Stimulated activated CD8-positive, alpha-beta memory T cell treated with anti-CD3 and anti-CD28 coated beads, Interleukin-15, amount 100 ng/mL, for 24 hours (primary cell): ENCODE data around the gene ZKSCAN8.

ENCODE experiments used
- DNase-seq: peaks from one replicate; pipeline ENCODE4 v3.0.0-alpha.2; 2020; ENCODE audit warnings: low read depth

Gene ZKSCAN8

DNA sequence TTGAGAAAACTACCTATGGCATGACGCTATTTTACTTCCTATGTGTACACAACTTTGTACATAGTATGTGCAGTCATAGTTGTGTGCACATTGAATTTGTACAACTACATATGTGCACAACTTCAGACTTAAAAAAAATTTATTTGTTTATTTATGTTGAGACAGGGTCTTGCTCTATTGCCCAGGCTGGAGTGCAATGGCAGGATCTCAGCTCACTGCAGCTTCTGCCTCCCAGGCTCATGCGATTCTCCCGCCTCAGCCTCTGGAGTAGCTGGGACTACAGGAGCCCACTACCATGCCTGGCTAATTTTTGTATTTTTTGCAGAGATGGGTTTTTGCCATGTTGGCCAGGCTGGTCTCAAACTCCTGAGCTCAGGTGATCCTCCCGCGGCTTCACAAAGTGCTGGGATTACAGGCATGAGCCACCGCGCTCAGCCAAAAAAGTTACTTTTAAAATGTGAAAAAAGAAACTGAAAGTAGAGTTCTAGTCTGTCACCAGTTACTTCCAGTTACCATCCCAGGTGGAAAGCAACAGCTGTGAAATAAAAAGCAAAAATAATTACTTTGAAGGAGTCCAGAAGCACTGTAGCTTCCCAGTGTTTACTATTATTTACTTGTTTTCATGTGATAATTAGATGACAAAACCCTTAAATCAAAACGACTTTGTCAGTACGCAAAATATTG is 1.7 kb upstream of the ZKSCAN8 start:
- DNase-seq: no peak

DNA sequence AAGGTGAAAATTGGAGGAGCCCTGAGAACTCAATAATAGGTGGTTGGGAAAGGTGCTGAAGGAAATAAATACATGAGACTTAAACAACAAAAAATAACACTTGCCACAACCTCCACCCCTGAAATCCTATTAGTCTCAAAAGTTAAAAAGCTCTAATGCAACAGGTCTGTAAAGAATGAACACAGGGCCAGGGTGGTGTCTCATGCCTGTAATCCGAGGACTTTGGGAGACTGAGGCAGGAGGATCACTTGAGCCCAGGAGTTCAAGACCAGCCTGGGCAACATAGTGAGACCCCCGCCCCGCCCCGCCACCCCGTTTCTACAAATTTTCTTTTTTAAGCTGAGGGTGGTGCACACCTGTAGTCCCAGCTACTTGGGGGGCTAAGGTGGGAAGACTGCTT is 1.1 kb upstream of the ZKSCAN8 start:
- no peak for DNase-seq

DNA sequence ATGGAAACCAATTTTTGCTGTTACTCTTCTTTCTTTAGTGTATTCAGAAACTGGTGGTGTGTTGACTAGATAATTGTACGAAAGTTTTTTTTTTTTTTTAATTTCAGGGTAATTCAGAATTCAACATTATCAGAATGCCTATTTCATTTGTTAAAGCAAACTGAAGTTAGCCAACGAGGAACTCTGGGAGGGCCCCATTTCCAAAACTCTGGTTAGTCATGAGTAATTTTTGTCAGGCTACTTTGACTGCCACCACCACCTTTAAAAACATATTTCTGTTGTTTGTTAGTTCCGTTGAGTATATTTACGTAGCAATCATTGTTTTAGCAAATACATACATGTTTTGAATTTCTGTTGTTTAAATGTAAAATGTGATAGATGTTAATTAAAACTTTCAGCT is 763 bp downstream of the ZKSCAN8 start:
- DNase-seq: no peak

DNA sequence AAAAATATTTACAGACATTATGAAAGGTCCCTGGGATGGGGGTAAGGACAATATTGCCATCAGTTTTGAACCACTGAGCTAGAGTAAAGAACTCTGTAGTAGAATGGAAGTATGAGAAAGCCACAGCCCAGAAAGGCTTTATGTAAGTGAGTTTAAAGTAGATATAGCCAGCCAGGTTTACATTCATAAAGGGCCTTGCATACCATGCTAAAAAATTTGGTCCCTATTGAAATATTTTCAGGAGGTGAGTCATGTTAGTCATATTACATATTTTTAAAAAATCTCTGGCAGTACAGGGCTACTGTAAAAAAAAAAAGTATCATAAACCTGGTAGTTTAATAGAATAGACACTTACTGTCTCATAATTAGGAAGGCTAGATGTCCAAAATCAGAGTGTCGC is 3.5 kb downstream of the ZKSCAN8 start:
- no peak for DNase-seq

DNA sequence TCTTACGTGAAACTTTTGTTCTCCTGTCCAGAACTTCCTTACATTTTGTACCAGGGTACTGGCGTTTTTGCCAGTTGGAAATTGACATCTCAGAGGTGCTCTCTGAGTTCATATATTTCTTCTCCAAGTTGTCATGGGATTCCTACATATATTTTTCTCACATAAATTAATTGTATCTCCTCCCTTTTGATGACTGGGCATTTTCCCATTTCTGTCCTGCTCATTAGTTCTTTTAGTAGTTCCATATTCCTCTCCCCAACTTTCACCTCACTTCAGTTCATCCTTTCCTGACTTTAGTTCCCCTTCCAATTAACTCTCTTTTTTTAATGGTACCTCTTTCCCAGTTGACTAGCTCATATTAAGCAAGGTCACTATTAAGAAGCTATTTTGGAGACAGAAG is 10.8 kb downstream of the ZKSCAN8 start:
- no peak for DNase-seq

DNA sequence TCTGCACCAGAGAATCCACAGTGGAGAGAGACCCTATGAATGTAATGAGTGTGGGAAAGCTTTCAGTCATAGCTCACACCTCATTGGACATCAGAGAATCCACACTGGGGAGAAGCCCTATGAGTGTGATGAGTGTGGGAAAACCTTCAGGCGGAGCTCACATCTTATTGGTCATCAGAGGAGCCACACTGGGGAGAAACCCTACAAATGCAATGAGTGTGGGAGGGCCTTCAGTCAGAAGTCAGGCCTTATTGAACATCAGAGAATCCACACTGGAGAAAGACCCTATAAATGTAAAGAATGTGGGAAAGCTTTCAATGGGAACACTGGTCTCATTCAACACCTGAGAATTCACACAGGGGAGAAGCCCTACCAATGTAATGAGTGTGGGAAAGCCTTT is 11.9 kb downstream of the ZKSCAN8 start:
- DNase-seq: no peak

DNA sequence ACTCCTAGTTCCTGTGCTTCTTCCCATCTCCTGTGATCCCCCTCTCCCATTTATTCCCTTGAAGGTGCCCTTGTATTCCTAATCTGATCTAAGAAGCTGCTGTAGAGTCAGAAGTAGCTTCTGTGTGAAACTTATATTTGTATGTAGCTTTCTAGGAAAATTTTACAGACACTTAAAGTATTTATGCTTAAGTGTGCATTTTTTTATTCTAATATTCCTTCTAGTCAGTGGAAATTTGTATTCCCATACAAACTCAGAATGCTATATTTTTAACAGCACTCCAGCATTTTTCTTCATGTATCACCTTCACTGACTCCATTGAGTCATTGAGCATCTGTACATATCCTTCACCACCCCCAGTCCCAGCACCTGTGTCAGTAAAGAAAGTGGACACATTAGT is 12.7 kb downstream of the ZKSCAN8 start:
- DNase-seq: no peak

DNA sequence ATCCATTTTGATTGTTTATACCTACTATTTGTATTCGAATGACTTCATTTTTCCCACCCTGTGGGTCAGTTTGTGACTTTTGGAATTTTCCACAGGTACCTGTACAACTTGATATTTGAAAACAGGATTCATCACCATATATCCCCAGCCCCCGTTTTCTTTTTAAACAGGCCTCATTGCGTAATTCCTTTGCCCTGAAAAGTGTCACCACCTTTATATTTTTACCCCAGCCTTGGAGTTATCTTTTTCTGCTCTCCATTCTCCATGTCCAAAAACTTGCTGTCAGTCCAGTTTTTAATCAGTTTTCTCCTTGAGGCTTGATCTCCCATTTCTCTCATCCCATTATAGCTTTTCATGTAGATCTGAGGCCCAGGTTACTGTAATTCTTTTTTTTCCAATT is 16.6 kb downstream of the ZKSCAN8 start:
- DNase-seq: no peak

DNA sequence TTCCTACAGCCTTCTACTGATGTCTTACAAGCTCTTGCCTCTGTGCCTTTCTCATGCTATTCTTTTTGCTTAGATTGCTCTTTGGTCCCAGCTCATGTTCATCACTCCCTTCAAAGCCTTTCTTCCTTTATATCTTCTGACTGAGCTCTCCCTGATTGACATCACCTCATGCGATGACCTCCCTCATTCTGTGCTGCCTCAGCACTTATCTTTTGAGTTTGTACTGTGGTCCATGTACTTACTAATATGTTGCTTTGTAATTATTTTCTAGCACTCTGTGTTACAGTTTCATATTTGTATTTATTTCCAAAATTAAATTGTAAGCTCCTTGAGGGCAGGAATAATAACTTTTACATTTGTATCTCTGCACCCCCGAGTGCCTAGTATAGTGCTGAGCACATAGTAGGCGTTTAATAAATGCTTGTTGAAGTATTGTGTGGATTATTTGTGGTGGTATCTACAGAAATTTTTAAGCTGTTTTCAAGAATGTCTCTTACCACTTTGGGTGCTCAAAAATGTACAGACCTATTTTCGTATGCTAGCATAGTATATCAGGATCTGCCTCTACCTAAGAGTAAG is 17.4 kb downstream of the ZKSCAN8 start:
- no peak for DNase-seq

DNA sequence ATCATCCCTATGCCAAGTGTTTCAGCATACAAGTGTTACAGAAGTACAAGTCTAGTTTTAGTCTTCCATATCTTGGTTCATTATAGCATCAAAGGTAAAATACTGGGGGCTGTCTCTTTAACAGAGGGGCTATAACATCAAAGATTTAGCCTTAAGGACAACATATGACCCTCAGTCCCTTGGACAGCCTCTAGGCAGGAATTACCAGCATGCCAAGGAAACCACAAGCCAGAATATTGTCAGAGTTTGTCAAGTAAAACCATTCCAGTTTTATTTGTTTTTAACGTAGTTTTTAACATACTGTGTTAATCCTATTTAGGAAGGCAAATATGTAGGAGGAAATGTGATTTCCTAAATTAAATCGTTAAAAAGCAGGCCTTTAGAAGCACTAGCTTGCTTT is 18.6 kb downstream of the ZKSCAN8 start:
- DNase-seq: no peak

DNA sequence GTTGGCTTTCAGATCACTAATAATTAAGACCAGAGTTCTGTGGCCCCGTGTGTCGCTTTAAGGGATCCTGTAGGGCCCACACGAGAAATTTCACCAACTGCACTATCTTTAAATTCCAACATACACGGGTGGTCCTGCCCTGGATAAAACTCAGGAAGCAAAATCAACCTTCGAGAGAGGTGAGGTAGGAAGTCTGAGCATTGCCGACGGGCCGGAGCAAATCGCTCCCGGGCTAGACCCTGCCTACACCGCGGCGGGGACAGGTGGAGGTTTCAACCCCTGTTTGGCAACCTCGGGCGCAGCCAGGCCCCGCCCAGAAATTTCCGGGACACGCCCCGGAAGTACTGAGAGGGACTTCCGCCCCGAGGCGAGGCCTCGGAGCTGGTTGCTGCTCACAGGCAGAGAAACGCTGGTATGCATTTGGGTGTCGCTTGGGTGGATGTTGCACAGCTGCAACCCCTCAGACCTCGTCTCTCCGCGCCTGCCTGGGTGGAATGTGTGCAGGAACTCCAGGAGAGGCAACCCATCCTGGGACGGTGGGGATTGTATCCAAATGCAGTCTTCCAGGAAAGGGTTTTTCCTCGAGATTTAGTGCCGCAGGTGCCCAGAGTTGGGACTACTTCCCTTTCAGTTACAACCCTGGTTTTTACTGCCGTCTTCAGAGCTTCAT is 19.9 kb downstream of the ZKSCAN8 start:
- DNase-seq: peak; percentile 81

DNA sequence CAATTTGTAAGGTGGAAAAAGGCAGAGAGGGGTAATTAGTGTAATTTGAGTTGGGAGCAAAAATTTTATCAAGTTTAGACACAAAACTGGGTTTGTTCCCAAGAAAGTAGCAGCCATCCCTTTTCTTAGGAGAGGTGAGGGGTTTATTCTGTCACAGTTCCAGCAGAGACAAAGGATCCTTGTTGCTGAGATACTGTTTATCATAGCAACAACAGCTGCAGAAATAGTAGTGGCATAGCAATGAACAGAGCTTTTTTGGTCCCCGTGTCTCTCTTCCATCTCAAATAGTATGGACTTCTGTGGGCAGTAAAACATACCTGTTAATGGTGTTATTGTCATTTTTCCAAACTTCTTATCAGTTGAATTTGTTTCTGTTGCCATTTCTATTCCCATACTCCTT is 23.9 kb downstream of the ZKSCAN8 start:
- DNase-seq: no peak

DNA sequence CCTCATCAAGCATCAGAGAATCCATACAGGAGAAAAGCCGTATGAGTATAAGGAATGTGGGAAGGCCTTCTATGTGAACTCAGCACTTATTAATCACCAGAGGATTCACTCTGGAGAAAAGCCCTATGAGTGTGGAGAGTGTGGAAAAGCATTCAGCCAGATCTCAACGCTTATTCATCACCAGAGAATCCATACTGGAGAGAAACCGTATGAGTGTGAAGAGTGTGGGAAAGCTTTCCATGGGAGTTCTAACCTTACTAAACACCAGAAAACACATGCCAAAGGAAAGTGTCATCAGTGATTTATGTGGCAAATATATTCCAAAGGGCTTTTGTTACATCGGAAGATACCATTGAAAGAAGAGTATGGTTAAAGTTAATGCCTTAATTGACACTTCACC is 25.4 kb downstream of the ZKSCAN8 start:
- no peak for DNase-seq

DNA sequence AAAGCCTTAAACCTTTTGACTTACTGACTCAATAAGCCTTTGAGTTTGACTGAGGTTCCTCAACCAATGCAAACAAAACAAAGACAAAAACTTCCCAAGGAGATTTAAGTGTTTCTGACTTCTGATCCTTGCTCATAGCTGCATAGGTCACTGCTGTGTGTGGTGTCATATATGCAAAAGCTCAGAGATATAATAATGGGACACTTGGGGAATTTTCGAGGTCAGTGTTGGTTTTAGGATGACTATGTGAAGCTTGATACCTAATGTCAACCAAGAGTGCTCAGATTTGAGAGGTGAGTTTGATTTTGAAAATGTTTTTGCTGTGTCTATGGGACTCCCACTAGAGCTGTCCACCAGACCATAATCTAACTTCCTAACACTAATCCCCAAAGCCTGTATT is 26.2 kb downstream of the ZKSCAN8 start:
- no peak for DNase-seq

DNA sequence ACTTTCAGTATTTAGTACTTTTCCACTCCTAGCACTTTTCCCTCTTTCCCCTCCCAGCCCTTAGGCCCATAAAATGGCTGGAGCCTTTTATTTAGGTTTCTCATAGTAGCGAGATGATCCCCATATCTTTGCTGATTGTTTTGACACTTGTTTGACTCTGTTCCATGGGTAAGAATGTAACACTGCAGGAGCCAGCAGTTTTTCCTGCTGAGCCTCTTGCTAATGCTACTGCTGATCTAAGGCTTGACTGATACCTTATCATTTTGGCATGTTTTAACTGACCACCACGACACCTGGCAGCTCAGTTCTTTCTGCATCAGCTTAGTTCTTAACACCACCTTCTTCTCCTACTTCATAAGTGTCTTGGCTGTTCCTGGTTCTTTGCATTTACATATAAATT is 29.6 kb downstream of the ZKSCAN8 start:
- no peak for DNase-seq

DNA sequence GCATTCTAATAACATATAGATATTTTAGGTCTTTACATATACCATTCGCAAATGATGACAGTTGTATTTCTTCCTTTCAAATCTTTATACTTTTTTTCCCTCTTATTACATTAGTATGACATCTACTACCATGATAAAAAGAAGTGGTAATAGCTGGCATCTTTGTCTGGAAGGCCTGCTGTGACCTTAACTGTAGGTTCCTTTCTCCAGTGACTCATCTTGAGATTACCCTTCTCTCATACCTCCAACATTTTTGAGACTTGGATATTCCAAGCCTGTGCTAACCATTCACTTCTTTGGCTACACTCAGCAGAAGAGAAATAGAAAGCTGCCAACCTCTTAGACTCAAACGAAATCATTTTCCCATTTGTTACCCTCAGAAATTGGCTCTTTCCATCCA is 30.3 kb downstream of the ZKSCAN8 start:
- no peak for DNase-seq

DNA sequence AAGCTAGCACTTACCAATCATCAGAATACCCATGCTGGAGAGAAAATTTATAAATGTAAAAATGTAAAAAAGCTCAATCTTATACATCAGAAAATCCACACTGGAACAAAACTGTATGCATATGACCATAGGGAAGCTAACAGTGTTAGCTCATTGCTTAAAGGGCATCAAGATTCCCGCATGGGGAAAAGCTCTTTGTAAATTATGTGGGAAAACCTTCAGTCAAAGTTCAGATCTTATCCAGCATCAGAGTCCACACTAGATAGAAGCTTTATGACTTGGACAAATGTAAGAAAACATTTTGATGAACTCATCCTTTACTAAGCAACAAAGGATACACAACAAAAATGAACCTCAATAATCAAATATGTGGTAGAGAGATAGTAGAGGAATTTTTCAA is 34.7 kb downstream of the ZKSCAN8 start:
- DNase-seq: no peak

DNA sequence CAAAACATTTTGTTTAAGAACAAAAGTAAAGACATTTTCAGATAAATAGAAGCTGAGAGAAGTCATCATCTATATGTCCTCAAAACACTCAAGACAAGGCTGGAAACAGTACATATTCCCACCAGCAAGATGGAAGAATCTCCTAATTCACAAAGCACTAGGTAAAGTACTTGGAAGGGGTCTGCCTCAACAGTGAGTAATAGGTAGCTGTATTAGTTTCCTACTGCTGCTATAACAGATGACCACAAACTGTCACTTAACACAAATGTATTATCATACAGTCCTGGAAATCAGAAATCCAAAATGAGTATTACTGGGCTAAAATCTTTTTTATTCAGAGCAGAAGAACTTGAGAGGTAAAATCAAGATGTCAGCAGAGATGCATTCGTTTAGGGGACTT is 40.6 kb downstream of the ZKSCAN8 start:
- no peak for DNase-seq

DNA sequence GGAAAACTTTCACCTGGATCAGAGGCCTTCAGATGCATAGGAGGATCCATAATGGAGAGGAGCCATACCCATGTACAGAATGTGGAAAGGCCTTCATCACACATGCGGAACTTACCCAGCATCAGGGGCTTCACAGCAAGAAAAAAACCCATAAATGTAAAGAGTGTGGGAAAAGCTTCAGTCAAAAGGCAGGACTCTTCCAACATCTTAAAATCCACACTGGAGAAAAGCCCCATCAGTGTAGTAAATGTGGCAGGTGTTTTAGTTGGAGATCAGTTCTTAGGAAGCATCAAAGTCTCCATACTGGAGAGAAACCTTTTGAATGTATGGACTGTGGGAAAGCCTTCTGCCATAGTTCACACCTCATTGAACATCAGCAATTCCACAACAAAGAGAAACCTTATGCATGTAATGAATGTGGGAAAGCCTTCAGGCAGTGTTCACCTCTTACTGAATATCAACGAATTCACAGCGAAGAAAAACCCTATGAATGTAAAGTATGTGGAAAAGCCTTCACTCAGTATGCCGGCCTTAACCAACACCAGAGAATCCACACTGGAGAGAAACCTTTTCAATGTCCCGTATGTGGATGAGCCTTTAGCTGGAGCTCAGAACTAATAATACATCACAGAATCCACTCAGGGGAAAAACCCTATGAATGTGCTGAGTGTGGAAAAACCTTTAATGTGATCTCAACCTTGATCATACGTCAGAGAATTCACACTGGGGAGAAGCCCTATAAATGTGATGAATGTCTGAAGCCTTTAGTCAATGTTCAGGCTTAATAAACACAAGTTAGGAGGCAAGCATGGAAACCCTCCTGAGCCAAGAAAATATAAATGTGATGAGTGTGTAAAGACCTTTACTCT is 46.7 kb downstream of the ZKSCAN8 start:
- no peak for DNase-seq

DNA sequence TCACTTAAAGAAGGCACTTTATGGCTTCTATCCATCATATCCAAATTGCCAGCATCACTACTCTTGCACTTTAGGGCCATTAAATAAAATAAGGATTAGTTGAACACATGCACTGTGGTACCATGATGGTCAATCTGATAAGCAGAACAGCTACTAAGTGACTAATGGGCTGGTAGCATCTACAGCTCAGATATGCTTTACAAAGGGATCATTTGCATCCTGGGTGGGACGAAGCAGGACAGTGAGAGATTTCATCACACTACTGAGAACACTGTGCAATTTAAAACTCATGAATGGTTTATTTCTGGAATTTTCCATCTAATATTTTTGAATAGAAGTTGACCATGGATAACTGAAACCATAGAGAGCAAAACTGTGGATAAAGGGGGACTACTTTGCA is 58.3 kb downstream of the ZKSCAN8 start:
- no peak for DNase-seq

DNA sequence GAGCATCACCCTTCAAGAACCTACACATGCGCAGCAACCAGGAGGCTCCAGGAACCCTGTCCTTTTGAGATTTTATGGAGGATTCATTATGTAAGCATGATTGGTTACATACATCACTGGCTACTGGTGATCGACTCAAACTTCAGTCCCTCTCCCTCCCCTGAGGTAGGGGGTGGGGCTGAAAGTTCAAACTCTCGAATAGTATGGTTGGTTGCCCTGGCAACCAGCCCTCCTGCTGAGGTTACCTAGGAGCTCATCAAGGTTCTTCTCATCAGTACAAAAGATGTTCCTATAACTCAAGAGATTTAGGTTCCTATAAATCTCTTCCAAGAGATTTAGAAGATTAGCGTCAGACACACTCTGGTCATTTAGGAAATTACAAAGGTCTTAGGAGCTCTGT is 61.5 kb downstream of the ZKSCAN8 start:
- DNase-seq: no peak

DNA sequence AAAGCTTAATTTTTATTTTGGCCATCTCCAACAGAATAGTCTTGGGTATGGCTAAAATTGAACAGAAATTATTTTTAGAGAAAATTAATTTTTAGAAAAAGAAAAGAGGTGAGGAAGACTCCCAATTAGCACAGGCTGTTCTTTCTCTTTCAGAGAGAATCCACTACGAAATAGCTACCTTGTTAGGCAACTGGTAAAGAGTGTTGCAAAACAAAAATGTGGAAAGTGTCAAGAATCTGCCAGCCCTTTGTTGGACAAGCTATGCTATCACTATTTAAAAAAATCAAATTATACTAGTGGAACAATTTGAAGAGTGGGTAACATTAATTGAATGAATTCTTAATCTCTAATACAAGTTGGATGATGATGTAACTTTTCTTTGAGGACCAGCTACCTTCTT is 64.2 kb downstream of the ZKSCAN8 start:
- no peak for DNase-seq

DNA sequence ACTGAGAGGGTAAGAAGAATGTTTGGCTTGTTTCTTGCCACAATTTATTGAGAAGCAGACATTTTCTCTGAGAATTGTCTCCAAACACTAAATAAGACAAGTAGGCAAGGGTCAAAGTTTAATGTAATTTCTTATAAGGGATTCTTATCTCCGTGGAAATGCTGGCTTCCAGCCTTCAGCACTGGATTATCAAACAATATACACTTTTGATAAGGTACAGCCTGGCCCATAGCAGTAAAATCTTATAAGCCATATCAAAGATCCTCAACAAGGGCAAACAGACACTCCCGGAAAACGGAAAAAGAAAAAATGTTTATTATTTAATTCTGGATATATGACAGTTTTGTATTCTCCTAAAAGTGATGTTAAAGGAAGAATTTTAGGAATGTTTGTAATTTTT is 64.8 kb downstream of the ZKSCAN8 start:
- DNase-seq: no peak
